Measurements from ENCODE around the gene GPR83. TPM values are rescaled to one million over a fixed set of nuclear protein-coding genes. Genes with fewer than 3 reads are reported as not detected.

The GPR83 gene
- polyA plus RNA-seq, 2 of the 4 experiments (the other 2 are of a cell fraction) = 0.06 to 0.09 TPM

DNA sequence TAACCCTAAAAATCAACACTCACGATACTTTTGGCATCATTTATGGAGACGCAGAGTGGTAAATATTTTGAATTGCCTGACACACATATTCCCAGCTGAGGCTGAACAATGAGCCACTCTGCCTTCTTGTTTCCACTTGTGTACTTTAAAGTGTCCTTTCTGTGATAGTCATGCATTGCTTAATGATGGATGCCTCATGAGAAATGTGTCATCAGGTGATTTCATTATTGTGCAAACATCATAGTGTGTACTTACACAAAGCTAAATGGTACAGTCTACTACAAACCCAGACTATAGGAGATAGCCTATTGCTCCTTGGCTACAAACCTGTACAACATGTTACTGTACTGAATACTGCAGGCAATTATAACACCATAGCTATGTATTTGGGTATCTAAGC, 48.2 kb upstream of the GPR83 start (continued):
- no peak for TF ChIP-seq CHD2 (IDR thresholded peaks at IDR 0.05; ENCODE audit: low read length, partially characterized antibody)
- no peak for TF ChIP-seq HEYL (CRISPR knock-in tag; IDR thresholded peaks at IDR 0.05)

- WGBS (ENCODE audit: missing lambda C conversion rate) = 3% methylated on average over 1 of the region's 1 CpG
- H3K9me3 ChIP-seq = no peaks in the 10 kb centered on the region
- TF ChIP-seq FOXS1 (CRISPR knock-in tag; IDR thresholded peaks at IDR 0.05) = no peak
- no peak for TF ChIP-seq EHMT2 (IDR thresholded peaks at IDR 0.05; ENCODE audit: low read depth)
- TF ChIP-seq HMGXB4 (CRISPR knock-in tag; IDR thresholded peaks at IDR 0.05; ENCODE audit: borderline replicate concordance) = no peak
- no peak for TF ChIP-seq CHD4 (IDR thresholded peaks at IDR 0.05; ENCODE audit: borderline replicate concordance)
- TF ChIP-seq MAZ (IDR thresholded peaks at IDR 0.05; ENCODE audit: borderline replicate concordance, low read depth, low read length) = no peak
- TF ChIP-seq SREBF2 (IDR thresholded peaks at IDR 0.05) = no peak
- TF ChIP-seq ZC3H11A (IDR thresholded peaks at IDR 0.05) = no peak
- peak; percentile 58 to 73; a peak in 4 of 6 replicates for ATAC-seq
- peaks cover 21% of the 10 kb centered on the region for H3K4me1 ChIP-seq
- POLR2A ChIA-PET = no interaction called here
- DNase-seq (ENCODE audit: low read depth in 1 of 2, low spot score in 1 of 2) = no peak
- no peak for FAIRE-seq
- H3K4me3 ChIP-seq = no peak overlapping the region
- peak overlapping the region; percentile 45 to 72 for H3K27ac ChIP-seq
- peak overlapping the region; percentile 74 for H3K4me2 ChIP-seq
- CTCF ChIA-PET = interaction anchor here (0.7 to 0.9 kb wide), 2 partner anchors 32 to 266 kb away, joined by 3 read pairs; no protein-coding TSS in a partner anchor
Observed at GRCh38 chr11:94449029-94449428, 47.8 kb upstream of the GPR83 start.

- H3K9me3 ChIP-seq = no peaks in the 10 kb centered on the region
- FAIRE-seq (no peak), ATAC-seq (no peak), DNase-seq (ENCODE audit: low read depth in 1 of 2, low spot score in 1 of 2) (no peak)
- H3K4me1 ChIP-seq = peaks cover 21% of the 10 kb centered on the region
- CTCF ChIA-PET = no interaction called here
- WGBS (ENCODE audit: missing lambda C conversion rate) = 97% methylated on average over 4 of the region's 4 CpGs
- H3K4me3 ChIP-seq = no peak overlapping the region
- POLR2A ChIA-PET = no interaction called here
- H3K27ac ChIP-seq = no peak overlapping the region
- H3K4me2 ChIP-seq = no peak overlapping the region
- TF ChIP-seq USF2 (IDR thresholded peaks at IDR 0.05) (no peak), CBX8 (IDR thresholded peaks at IDR 0.05) (no peak), EP300 (IDR thresholded peaks at IDR 0.05) (no peak), KDM5A (IDR thresholded peaks at IDR 0.05) (no peak), CBX2 (IDR thresholded peaks at IDR 0.05; ENCODE audit: borderline replicate concordance, low read depth) (no peak), JUNB (IDR thresholded peaks at IDR 0.05) (no peak)
Observed at GRCh38 chr11:94447149-94447548, 45.9 kb upstream of the GPR83 start.

DNA sequence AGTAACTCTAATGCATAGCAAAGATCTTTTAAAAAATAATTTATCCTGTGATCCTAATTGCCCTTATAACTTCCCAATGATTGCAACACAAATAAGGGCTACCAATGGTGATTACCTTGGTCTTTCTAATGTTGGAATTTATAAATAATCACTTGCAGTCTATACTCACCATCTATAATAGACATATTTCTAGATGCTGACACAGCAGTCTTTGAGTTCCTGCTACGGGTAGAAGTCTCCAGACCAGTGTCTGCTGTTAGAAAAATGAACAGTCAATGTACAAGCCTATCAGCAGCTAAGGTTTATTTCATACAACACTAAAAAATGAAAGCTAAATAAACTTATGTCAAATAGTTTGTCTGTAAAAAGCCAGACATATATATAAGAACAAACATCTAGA, 44.4 kb upstream of the GPR83 start:
- FAIRE-seq (no peak), ATAC-seq (no peak), DNase-seq (ENCODE audit: low read depth in 1 of 2, low spot score in 1 of 2) (no peak)
- CTCF ChIA-PET = no interaction called here
- TF ChIP-seq MAFK (IDR thresholded peaks at IDR 0.05; ENCODE audit: partially characterized antibody) (peak; percentile 72), POLR2A (IDR thresholded peaks at IDR 0.05; ENCODE audit: low read length) (no peak), FOSL2 (IDR thresholded peaks at IDR 0.05) (no peak), FOSL2 (CRISPR knock-in tag; IDR thresholded peaks at IDR 0.05) (no peak), FOXS1 (CRISPR knock-in tag; IDR thresholded peaks at IDR 0.05) (no peak)
- TF ChIP-seq, protein P1, sequence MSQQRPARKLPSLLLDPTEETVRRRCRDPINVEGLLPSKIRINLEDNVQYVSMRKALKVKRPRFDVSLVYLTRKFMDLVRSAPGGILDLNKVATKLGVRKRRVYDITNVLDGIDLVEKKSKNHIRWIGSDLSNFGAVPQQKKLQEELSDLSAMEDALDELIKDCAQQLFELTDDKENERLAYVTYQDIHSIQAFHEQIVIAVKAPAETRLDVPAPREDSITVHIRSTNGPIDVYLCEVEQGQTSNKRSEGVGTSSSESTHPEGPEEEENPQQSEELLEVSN (IDR thresholded peaks at IDR 0.05; ENCODE audit: borderline replicate concordance, low read depth) = no peak
- peaks cover 21% of the 10 kb centered on the region for H3K4me1 ChIP-seq
- POLR2A ChIA-PET = no interaction called here
- no peak overlapping the region for H3K4me2 ChIP-seq
- H3K27ac ChIP-seq = no peak overlapping the region
- no peak overlapping the region for H3K4me3 ChIP-seq
- no peaks in the 10 kb centered on the region for H3K9me3 ChIP-seq
- WGBS (ENCODE audit: missing lambda C conversion rate) = 94% methylated on average over 1 of the region's 1 CpG

All from A549 (cell line).